Raji (cell line): ENCODE results near the gene VWA7.

Experiments
- POLR2A ChIP-seq: IDR thresholded peaks from 2 replicates; pipeline ENCODE4 v1.6.1; 2011; ENCODE audit warnings: low read depth, low read length, control low read depth; ENCODE audit not compliant: insufficient read depth

Gene VWA7

GRCh38 chr6:31780507-31781243, 3.5 kb upstream of the VWA7 start:
- no peak for TF ChIP-seq POLR2A

DNA sequence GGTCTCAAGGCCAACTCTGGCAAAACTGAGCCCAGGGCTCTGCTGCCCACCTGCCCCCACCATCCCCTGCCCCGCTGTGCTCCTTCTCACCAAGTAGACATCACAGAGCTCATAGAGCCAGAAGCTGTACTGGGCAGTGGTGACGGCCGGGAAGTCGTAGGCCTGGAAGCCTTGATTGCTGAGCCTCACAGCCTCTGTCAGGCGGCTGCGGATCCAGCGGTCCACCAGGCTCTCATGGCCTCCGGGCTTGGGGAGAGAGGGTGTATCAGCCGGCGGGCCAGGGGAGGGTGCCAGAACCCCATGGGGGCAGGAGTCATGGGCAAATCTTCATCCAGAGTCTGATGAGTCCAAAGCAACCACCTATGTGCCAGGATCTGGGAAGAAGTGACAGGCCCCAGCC, 2.8 kb upstream of the VWA7 start:
- no peak for TF ChIP-seq POLR2A

DNA sequence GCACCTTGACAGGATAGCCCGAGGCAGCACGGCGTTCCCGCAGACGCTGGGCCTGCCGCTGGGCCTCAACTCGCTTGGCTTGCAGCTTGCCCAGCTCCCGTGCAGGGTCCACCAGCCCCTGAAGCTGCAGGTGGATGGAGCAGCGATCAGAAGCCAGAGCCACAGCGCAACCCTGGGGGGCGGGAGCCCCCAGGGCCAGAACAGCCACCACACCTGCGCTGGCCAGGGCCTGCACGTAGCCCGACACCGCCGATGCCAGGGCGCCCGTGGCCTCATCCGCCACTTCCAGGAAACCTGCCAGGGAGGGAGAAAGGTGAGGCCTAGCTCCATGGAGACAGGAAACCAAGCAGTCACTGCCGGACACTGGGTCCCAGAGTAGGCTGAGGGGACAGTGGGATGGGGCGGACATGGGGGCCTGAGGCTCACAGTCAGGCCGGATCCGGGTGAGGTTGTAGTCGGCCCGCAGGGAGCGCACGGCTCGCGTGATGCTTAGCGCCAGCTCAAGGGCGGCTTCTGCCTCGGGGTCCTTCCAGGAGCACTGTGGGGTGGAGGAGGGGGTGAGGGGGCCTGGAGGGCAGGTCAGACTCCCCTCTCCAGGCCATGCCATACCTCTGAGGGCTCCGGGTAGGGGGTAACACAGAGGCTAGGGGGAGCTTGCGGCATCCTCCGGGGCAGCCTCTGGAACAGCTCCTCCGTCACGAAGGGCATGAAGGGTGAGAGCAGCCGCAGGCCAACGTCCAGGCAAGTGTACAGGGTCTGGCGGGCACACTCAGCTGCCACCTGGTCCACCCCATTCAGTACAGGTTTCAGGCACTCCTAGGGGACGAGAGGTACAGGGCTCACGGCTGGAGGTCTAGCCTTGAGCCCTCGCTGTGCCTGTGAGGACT, 2.1 kb upstream of the VWA7 start:
- TF ChIP-seq POLR2A: no peak

- TF ChIP-seq POLR2A: no peak
These were observed 1.1 kb upstream of the VWA7 start for GRCh38 chr6:31778193-31778592.

GRCh38 chr6:31777667-31778050, 531 bp upstream of the VWA7 start:
- no peak for TF ChIP-seq POLR2A

- no peak for TF ChIP-seq POLR2A
These were observed 591 bp downstream of the VWA7 start for GRCh38 chr6:31776485-31776988.

- TF ChIP-seq POLR2A: no peak
These were observed 1.3 kb downstream of the VWA7 start for GRCh38 chr6:31775633-31776484.

GRCh38 chr6:31775184-31775583, 1.9 kb downstream of the VWA7 start:
- TF ChIP-seq POLR2A: no peak

GRCh38 chr6:31771992-31772358, 5.2 kb downstream of the VWA7 start:
- no peak for TF ChIP-seq POLR2A

- TF ChIP-seq POLR2A: no peak
These were observed 6.3 kb downstream of the VWA7 start for GRCh38 chr6:31770860-31771259.

DNA sequence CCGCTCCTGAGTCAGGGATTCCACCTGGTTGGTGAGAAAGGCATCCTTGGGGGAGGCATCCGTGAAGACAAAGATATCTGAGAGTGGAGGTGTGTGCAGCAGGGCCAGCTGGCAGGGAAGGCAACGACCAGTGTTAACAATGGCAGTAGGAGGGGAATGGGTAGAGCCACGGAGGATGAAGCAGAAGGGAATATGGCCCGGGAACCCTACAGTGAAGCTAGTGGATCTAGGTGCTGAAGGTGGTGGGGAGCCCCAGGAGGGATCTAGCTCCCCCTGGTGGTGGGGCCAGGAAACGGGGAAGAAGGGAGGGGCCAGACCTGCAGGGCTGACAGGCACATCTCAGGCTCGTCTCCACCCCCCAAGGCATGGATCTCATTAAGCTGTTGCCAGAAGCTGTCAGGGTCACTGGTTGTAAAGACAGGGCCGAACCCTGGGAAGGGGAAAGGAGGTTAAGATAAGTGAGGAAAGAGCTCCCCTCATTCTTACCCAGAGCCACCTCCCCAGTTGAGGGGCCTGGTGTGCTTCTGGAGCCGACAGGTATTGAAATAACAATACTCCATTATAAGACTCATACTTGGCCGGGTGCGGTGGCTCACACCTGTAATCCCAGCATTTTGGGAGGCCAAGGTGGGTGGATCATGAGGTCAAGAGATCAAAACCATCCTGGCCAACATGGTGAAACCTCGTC, 7.3 kb downstream of the VWA7 start:
- TF ChIP-seq POLR2A: no peak

GRCh38 chr6:31768363-31769257, 8.5 kb downstream of the VWA7 start:
- no peak for TF ChIP-seq POLR2A

DNA sequence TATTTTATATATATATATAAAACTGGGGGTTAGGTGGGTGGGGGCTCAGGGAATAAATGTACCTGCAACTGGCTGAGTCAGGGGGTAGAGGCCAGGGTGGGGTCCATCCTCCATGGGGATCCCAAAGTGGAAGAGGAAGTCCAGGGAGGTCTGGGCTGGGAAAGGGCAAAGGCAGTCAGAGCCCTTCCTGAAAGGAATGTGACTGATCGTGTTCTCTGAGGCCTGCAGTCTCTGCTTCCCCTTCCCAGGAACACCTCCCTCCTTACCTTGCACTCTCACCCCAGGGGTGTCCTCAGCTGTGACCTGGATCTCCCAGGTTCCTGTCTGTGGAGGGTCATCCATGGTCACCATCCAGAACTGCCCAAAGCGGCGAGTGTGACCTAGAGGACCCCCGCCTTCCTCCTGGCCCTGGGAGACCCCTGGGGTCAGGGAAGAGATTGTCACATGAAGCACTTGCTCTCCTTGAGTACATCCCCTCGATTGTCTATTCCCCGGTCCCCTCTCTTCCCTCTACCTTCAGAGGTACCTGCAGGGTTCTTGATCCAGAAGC, 10.0 kb downstream of the VWA7 start:
- no peak for TF ChIP-seq POLR2A
